ENCODE results near the gene HIP1R. TPM values are rescaled to one million over a fixed set of nuclear protein-coding genes. Genes with fewer than 3 reads are reported as not detected.
A peak's percentile ranks its signal among the peaks of the same experiment; 100 is the strongest.

HIP1R gene
- total RNA-seq, 2 donors from 2014 or later: 42.6 to 74.2 TPM

GRCh38 chr12:122820838-122821271, 14.4 kb upstream of the HIP1R start:
- Histone ChIP-seq H3K36me3 (no peaks in the 10 kb centered on the region), H3K27me3 (no peaks in the 10 kb centered on the region), H3K27ac (no peak overlapping the region), H3K4me1 (no peaks in the 10 kb centered on the region), H3K9ac (ENCODE audit: low read depth in 2 of 2, low read length in 2 of 2) (no peak overlapping the region), H3K4me3 (no peak overlapping the region), H3K9me3 (no peaks in the 10 kb centered on the region)
- intact Hi-C loops (cut with DNase I): no loop called here
- DNase-seq: no peak
- TF ChIP-seq, protein P1, sequence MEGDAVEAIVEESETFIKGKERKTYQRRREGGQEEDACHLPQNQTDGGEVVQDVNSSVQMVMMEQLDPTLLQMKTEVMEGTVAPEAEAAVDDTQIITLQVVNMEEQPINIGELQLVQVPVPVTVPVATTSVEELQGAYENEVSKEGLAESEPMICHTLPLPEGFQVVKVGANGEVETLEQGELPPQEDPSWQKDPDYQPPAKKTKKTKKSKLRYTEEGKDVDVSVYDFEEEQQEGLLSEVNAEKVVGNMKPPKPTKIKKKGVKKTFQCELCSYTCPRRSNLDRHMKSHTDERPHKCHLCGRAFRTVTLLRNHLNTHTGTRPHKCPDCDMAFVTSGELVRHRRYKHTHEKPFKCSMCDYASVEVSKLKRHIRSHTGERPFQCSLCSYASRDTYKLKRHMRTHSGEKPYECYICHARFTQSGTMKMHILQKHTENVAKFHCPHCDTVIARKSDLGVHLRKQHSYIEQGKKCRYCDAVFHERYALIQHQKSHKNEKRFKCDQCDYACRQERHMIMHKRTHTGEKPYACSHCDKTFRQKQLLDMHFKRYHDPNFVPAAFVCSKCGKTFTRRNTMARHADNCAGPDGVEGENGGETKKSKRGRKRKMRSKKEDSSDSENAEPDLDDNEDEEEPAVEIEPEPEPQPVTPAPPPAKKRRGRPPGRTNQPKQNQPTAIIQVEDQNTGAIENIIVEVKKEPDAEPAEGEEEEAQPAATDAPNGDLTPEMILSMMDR (IDR thresholded peaks at IDR 0.05): no peak

GRCh38 chr12:122823429-122823828, 11.8 kb upstream of the HIP1R start:
- Histone ChIP-seq H3K9me3 (no peaks in the 10 kb centered on the region), H3K4me1 (no peaks in the 10 kb centered on the region), H3K9ac (ENCODE audit: low read depth in 2 of 2, low read length in 2 of 2) (no peak overlapping the region), H3K27me3 (no peaks in the 10 kb centered on the region), H3K27ac (no peak overlapping the region), H3K4me3 (no peak overlapping the region), H3K36me3 (no peaks in the 10 kb centered on the region)
- intact Hi-C loops (cut with DNase I): no loop called here
- DNase-seq: no peak
- TF ChIP-seq, protein P1 (IDR thresholded peaks at IDR 0.05): no peak

GRCh38 chr12:122825773-122826724, 9.2 kb upstream of the HIP1R start:
- intact Hi-C loops (cut with DNase I): no loop called here
- H3K27ac ChIP-seq: peak overlapping the region; percentile 4
- peak overlapping the region in 1 of 2 donors; percentile 34 for H3K9ac ChIP-seq (ENCODE audit: low read depth in 2 of 2, low read length in 2 of 2)
- H3K4me1 ChIP-seq: no peaks in the 10 kb centered on the region
- H3K36me3 ChIP-seq: no peaks in the 10 kb centered on the region
- TF ChIP-seq, protein P1 (IDR thresholded peaks at IDR 0.05): no peak
- DNase-seq: no peak
- no peaks in the 10 kb centered on the region for H3K27me3 ChIP-seq
- peak overlapping the region; percentile 27 for H3K4me3 ChIP-seq
- H3K9me3 ChIP-seq: no peaks in the 10 kb centered on the region

DNA sequence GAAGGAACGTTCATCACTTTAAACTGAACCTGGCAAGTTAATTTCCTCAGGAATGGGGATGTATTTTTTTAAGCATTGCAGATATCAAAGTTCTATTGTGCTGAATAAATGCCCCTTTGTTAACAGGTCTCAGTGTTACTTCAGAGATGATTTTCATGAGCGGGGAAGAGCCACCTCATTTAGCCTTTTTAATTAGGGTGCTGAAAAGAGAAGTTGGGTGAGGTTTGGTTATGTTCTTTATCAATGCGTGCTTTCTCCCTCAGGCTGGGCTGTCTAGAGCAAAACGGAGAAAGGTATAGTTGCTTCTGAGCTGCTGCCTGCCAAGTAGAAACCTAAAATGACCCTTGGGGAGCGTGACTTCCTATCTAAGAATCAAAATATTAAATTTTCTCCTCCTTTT, 8.0 kb upstream of the HIP1R start:
- Histone ChIP-seq H3K9me3 (no peaks in the 10 kb centered on the region), H3K27me3 (no peaks in the 10 kb centered on the region), H3K9ac (ENCODE audit: low read depth in 2 of 2, low read length in 2 of 2) (peak overlapping the region in 1 of 2 donors; percentile 26), H3K4me3 (no peak overlapping the region), H3K4me1 (no peaks in the 10 kb centered on the region), H3K27ac (no peak overlapping the region), H3K36me3 (no peaks in the 10 kb centered on the region)
- no peak for DNase-seq
- TF ChIP-seq, protein P1 (IDR thresholded peaks at IDR 0.05): no peak
- intact Hi-C loops (cut with DNase I): no loop called here

DNA sequence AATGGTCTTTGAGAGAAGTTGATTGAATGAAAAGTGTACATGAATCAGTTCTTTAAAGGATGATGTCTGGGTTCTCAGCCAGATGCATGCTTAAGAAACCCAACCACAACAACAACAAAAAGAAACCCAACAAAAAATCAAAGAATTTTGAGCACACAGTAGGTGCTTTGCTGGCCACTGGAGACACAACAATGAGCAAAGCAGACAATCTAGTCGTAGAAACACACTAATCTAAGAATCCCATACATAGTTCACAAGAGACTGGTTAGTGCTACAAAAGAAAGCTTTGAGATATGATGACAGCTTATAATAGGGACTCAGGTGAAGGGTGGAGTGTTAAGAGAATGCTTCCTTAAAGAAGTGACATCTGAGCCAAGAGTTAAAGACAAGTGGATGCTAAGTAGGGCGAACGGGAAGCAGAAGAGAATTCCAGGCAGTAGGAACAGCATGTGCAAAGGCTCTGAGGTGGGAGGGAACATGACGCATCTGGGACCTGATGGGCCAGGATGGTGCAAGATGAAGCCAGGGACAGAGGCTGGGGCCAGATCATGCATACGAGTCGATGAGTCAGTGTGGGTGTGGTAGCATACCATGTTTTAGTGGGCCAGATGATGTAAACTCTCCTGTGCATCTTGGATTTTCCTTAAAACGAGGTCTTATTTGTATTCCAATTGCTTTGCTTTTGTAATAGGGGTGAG, 4.6 kb upstream of the HIP1R start:
- H3K9me3 ChIP-seq: no peaks in the 10 kb centered on the region
- no peak overlapping the region for H3K9ac ChIP-seq (ENCODE audit: low read depth in 2 of 2, low read length in 2 of 2)
- no peaks in the 10 kb centered on the region for H3K27me3 ChIP-seq
- no peak overlapping the region for H3K27ac ChIP-seq
- no peaks in the 10 kb centered on the region for H3K36me3 ChIP-seq
- H3K4me1 ChIP-seq: peaks cover 4% of the 10 kb centered on the region
- no peak overlapping the region for H3K4me3 ChIP-seq
- DNase-seq: peak; percentile 56
- intact Hi-C loops (cut with DNase I): no loop called here
- TF ChIP-seq, protein P1 (IDR thresholded peaks at IDR 0.05): no peak
